NB4 (cell line): ENCODE data around the gene CCDC187.

Source experiments
- DNase-seq: peaks from one replicate; pipeline ENCODE4 v3.0.0; 2010; ENCODE audit warnings: low read depth
- H3K4me3 ChIP-seq: one replicate; pipeline ENCODE4 v1.5.1; 2011; ENCODE audit warnings: mild to moderate bottlenecking, low read depth, low read length, moderate library complexity
- CTCF ChIP-seq: IDR thresholded peaks from one replicate; pipeline ENCODE4 v1.5.1; 2012; ENCODE audit warnings: low read depth, low read length
- MAX ChIP-seq: IDR thresholded peaks from 2 replicates; pipeline ENCODE4 v1.6.1; 2011; ENCODE audit warnings: low read depth, low read length
- MYC ChIP-seq: IDR thresholded peaks from 2 replicates; pipeline ENCODE4 v1.6.1; 2011; ENCODE audit warnings: low read depth, low read length
- POLR2A ChIP-seq: IDR thresholded peaks from 2 replicates; pipeline ENCODE4 v1.6.1; 2011; ENCODE audit warnings: mild to moderate bottlenecking; ENCODE audit not compliant: insufficient read length; ENCODE audit errors: extremely low read depth

CCDC187 gene

GRCh38 chr9:136247947-136248637 lies 55.8 kb downstream of the CCDC187 start:
- DNase-seq, result no peak
- no peak overlapping the region for H3K4me3 ChIP-seq
- TF ChIP-seq MAX (no peak), MYC (no peak), POLR2A (no peak), CTCF (no peak)

GRCh38 chr9:136247551-136247916 lies 56.4 kb downstream of the CCDC187 start:
- no peak overlapping the region for H3K4me3 ChIP-seq
- TF ChIP-seq MAX (no peak), MYC (no peak), CTCF (no peak), POLR2A (no peak)
- DNase-seq, result no peak

GRCh38 chr9:136246849-136247550 lies 56.9 kb downstream of the CCDC187 start:
- TF ChIP-seq MYC (no peak), MAX (no peak), POLR2A (no peak), CTCF (no peak)
- H3K4me3 ChIP-seq, result no peak overlapping the region
- no peak for DNase-seq

GRCh38 chr9:136245219-136246150 lies 58.4 kb downstream of the CCDC187 start, which contains the start of gene QSOX2:
QSOX2 (minus strand) TSS chr9:136245812; CDS start chr9:136245803, 9 bp downstream.
- DNase-seq, result peak; percentile 82
- TF ChIP-seq CTCF, result no peak
- TF ChIP-seq MYC, result peak; percentile 95
- peak; percentile 89 for TF ChIP-seq MAX
- peak; percentile 48 for TF ChIP-seq POLR2A

GRCh38 chr9:136244969-136245218 lies 59.0 kb downstream of the CCDC187 start:
- DNase-seq, result no peak
- peak overlapping the region; percentile 74 for H3K4me3 ChIP-seq
- TF ChIP-seq MAX, result no peak
- no peak for TF ChIP-seq MYC
- TF ChIP-seq POLR2A, result no peak
- no peak for TF ChIP-seq CTCF

More at GRCh38 chr9:136245219-136246150, 58.4 kb downstream of the CCDC187 start, which contains the start of gene QSOX2:
- peak within 1 kb of the TSS; percentile 74 for H3K4me3 ChIP-seq
